GM12878 (cell line): Measurements from ENCODE around the gene NAB1. TPM values are rescaled to one million over a fixed set of nuclear protein-coding genes. Genes with fewer than 3 reads are reported as not detected.

Experiments used
- ATF7 ChIP-seq: fragments of 450-650 bp; IDR thresholded peaks from 2 replicates; pipeline ENCODE4 v1.6.1; 2016; ENCODE audit warnings: low read depth, mild to moderate bottlenecking
- BRCA1 ChIP-seq: IDR thresholded peaks from 2 replicates; pipeline ENCODE4 v1.6.1; 2011; ENCODE audit warnings: low read depth, low read length, improper control_type of control experiment
- E4F1 ChIP-seq: fragments of 450-650 bp; IDR thresholded peaks from 2 replicates; pipeline ENCODE4 v1.6.1; 2018; ENCODE audit warnings: borderline replicate concordance, mild to moderate bottlenecking; ENCODE audit not compliant: partially characterized antibody
- EP300 ChIP-seq, 2 experiments: fragments of 150-350 bp in 1 of 2; IDR thresholded peaks; 2 replicates each; pipeline ENCODE4 v1.6.1; 2011 to 2012; ENCODE audit warnings: low read depth in 2 of 2, low read length in 2 of 2, borderline replicate concordance in 1 of 2, improper control_type of control experiment in 1 of 2, inconsistent platforms in 1 of 2; ENCODE audit not compliant: control insufficient read depth in 1 of 2
- ETV6 ChIP-seq, 2 experiments: fragments of 450-650 bp in 1 of 2; IDR thresholded peaks in 1 of 2; conservative IDR thresholded peaks in 1 of 2; 2 replicates each; pipeline ENCODE4 v1.6.1; 2014; ENCODE audit warnings: antibody characterized with exemption in 1 of 2, borderline replicate concordance in 1 of 2, low read depth in 1 of 2, mild to moderate bottlenecking in 1 of 2, moderate library complexity in 1 of 2
- FOXK2 ChIP-seq: fragments of 450-650 bp; IDR thresholded peaks from 2 replicates; pipeline ENCODE4 v1.6.1; 2017; ENCODE audit warnings: mild to moderate bottlenecking, moderate library complexity
- HDAC2 ChIP-seq: fragments of 200-600 bp; sonication (generic); IDR thresholded peaks from 2 replicates; pipeline ENCODE4 v1.6.1; 2017
- KLF5 ChIP-seq: fragments of 450-650 bp; IDR thresholded peaks from 2 replicates; pipeline ENCODE4 v1.6.1; 2014; ENCODE audit warnings: mild to moderate bottlenecking; ENCODE audit not compliant: partially characterized antibody
- MEF2A ChIP-seq: IDR thresholded peaks from 2 replicates; pipeline ENCODE4 v1.6.1; 2011; ENCODE audit warnings: low read depth, mild to moderate bottlenecking, low read length, moderate library complexity; ENCODE audit not compliant: insufficient read depth
- MXI1 ChIP-seq: fragments of 150-350 bp; IDR thresholded peaks from 2 replicates; pipeline ENCODE4 v1.6.1; 2011; ENCODE audit warnings: low read depth, mild to moderate bottlenecking, inconsistent platforms, low read length, improper control_type of control experiment
- NR2F1 ChIP-seq: fragments of 450-650 bp; conservative IDR thresholded peaks from 2 replicates; pipeline ENCODE4 v1.6.1; 2017; ENCODE audit warnings: mild to moderate bottlenecking
- NRF1 ChIP-seq: conservative IDR thresholded peaks from 2 replicates; pipeline ENCODE4 v1.6.1; 2011; ENCODE audit warnings: mild to moderate bottlenecking, low read depth, low read length, improper control_type of control experiment
- PBX3 ChIP-seq: IDR thresholded peaks from 2 replicates; pipeline ENCODE4 v1.6.1; 2011; ENCODE audit warnings: mild to moderate bottlenecking, low read depth, low read length, moderate library complexity; ENCODE audit not compliant: insufficient replicate concordance
- POLR2AphosphoS2 ChIP-seq: IDR thresholded peaks from 2 replicates; pipeline ENCODE4 v1.6.1; 2011; ENCODE audit warnings: low read depth, mild to moderate bottlenecking, low read length, improper control_type of control experiment, moderate library complexity
- POLR2AphosphoS5 ChIP-seq: IDR thresholded peaks from 2 replicates; pipeline ENCODE4 v1.6.1; 2011; ENCODE audit warnings: mild to moderate bottlenecking, low read length, inconsistent platforms
- RAD21 ChIP-seq: IDR thresholded peaks from 2 replicates; pipeline ENCODE4 v1.6.1; 2011; ENCODE audit warnings: mild to moderate bottlenecking, low read depth, low read length, moderate library complexity; ENCODE audit not compliant: insufficient read depth
- RFX5 ChIP-seq: IDR thresholded peaks from 2 replicates; pipeline ENCODE4 v1.6.1; 2011; ENCODE audit warnings: low read depth, low read length, improper control_type of control experiment
- SP1 ChIP-seq: IDR thresholded peaks from one replicate; pipeline ENCODE4 v1.6.1; 2011; ENCODE audit warnings: low read depth, low read length
- STAT1 ChIP-seq: fragments of 450-650 bp; conservative IDR thresholded peaks from 2 replicates; pipeline ENCODE4 v1.6.1; 2014; ENCODE audit warnings: antibody characterized with exemption, mild to moderate bottlenecking
- SUPT20H ChIP-seq: IDR thresholded peaks from 2 replicates; pipeline ENCODE4 v1.6.1; 2011; ENCODE audit warnings: low read depth, mild to moderate bottlenecking, low read length, moderate library complexity, borderline replicate concordance; ENCODE audit not compliant: control insufficient read depth
- USF2 ChIP-seq: IDR thresholded peaks from 2 replicates; pipeline ENCODE4 v1.6.1; 2011; ENCODE audit warnings: low read depth, low read length, improper control_type of control experiment, borderline replicate concordance
- YY1 ChIP-seq: IDR thresholded peaks from 2 replicates; pipeline ENCODE4 v1.6.1; 2011; ENCODE audit warnings: low read depth, mild to moderate bottlenecking, low read length
- ZBTB4 ChIP-seq: fragments of 450-650 bp; formaldehyde crosslinking; IDR thresholded peaks from 2 replicates; pipeline ENCODE4 v1.4.0; 2022; ENCODE audit warnings: mild to moderate bottlenecking, moderate library complexity
- polyA plus RNA-seq, 11 experiments: library from polyadenylated mRNA; depleted of rRNA in 4 of 11; unstranded in 6 of 11; stranded (reverse) in 5 of 11; fragments of >200 nt; fragmentation: Nextera tagmentation in 4 of 11; fragmentation: Illumina TruSeq in 1 of 11; extraction: Ambion mirVana in 4 of 11; extraction: Trizol in 1 of 11; gene quantifications; 1 replicate in 1 of 11; 2 replicates in 10 of 11; pipeline versions ENCODE4 v1.2.1 to v1.2.3, GENCODE V29; 2011 to 2016; ENCODE audit warnings: inconsistent platforms in 2 of 11, missing spikeins in 2 of 11, low read depth in 1 of 11
- total RNA-seq, 4 experiments: library from RNA; depleted of rRNA in 3 of 4; stranded (reverse); fragments of >200 nt in 3 of 4; fragmentation: Illumina TruSeq in 1 of 4; extraction: Trizol in 1 of 4; gene quantifications; 2 replicates each; pipeline versions ENCODE4 v1.2.1 to v1.2.3, GENCODE V29; 2013 to 2021

Gene NAB1
- total and polyA plus RNA-seq, 10 of the 15 experiments (the other 5 are each of a cell fraction or from before 2014, with no cell fraction given) = 4.5 to 39.6 (median 23.0) TPM

- TF ChIP-seq ZBTB4 (CRISPR knock-in tag) = no peak
- TF ChIP-seq SUPT20H = no peak
- TF ChIP-seq NR2F1 = peak; percentile 71
- no peak for TF ChIP-seq MEF2A
- no peak for TF ChIP-seq ETV6 (conservative IDR thresholded peaks at IDR 0.05 in 1 of 2, IDR thresholded peaks at IDR 0.05 in 1 of 2; ENCODE audit: borderline replicate concordance in 1 of 2, low read depth in 1 of 2)
- no peak for TF ChIP-seq POLR2AphosphoS2
- no peak for TF ChIP-seq SP1
- TF ChIP-seq NRF1 = no peak
- no peak for TF ChIP-seq FOXK2
- TF ChIP-seq PBX3 = peak; percentile 61
- no peak for TF ChIP-seq KLF5
- peak; percentile 91 for TF ChIP-seq ATF7
- TF ChIP-seq E4F1 = no peak
- TF ChIP-seq HDAC2 = no peak
- TF ChIP-seq RFX5 = no peak
- TF ChIP-seq BRCA1 = no peak
- 0 out of 2 replicates have a peak, but pooled peaks have one; percentile 21 for TF ChIP-seq YY1
- peak; percentile 78 to 88; a peak in 3 of 4 replicates for TF ChIP-seq EP300 (IDR thresholded peaks at IDR 0.05; ENCODE audit: borderline replicate concordance in 1 of 2, control insufficient read depth in 1 of 2, low read depth in 2 of 2, low read length in 2 of 2)
- no peak for TF ChIP-seq RAD21
- no peak for TF ChIP-seq USF2
- TF ChIP-seq POLR2AphosphoS5 = no peak
- TF ChIP-seq STAT1 = no peak
- TF ChIP-seq MXI1 = no peak
These were observed 46.9 kb downstream of the NAB1 start (continued) for GRCh38 chr2:190695739-190696138.
